Measurements from ENCODE around the gene SSTR4. TPM values are rescaled to one million over a fixed set of nuclear protein-coding genes. Genes with fewer than 3 reads are reported as not detected.
A peak's percentile ranks its signal among the peaks of the same experiment; 100 is the strongest.
"Not testable (repeated sequence)": the region's sequence is repeated elsewhere in the genome, so short reads cannot be mapped to it uniquely, and the experiment has no call there.

Gene SSTR4
- not detected in 2 replicates for total RNA-seq

- Histone ChIP-seq H3K27me3 (ENCODE audit: control insufficient read depth, insufficient read depth, low read length) (peaks cover 19% of the 10 kb centered on the region), H3K36me3 (ENCODE audit: control insufficient read depth, insufficient read depth, low read length) (no peaks in the 10 kb centered on the region), H3K4me3 (ENCODE audit: low read depth, low read length) (no peak within 1 kb of the TSS)
- TF ChIP-seq CTCF (IDR thresholded peaks at IDR 0.05; ENCODE audit: insufficient read depth, low read length, severe bottlenecking), result no peak
- no peak for DNase-seq (ENCODE audit: low read depth)
- no peak for FAIRE-seq
Measured at GRCh38 chr20:23034721-23035671, at the start of gene SSTR4. SSTR4 (plus strand) TSS chr20:23035312; CDS start chr20:23035484, 172 bp downstream.

- DNase-seq (ENCODE audit: low read depth), result no peak
- FAIRE-seq, result no peak
Measured at GRCh38 chr20:22986601-22987000, 48.5 kb upstream of the SSTR4 start.

GRCh38 chr20:22991424-22991823, 43.7 kb upstream of the SSTR4 start:
- H3K27me3 ChIP-seq (ENCODE audit: control insufficient read depth, insufficient read depth, low read length); DNase-seq (ENCODE audit: low read depth); H3K4me3 ChIP-seq (ENCODE audit: low read depth, low read length); FAIRE-seq; H3K36me3 ChIP-seq (ENCODE audit: control insufficient read depth, insufficient read depth, low read length): not testable (repeated sequence)

More at GRCh38 chr20:22986601-22987000, 48.5 kb upstream of the SSTR4 start:
- TF ChIP-seq CTCF (IDR thresholded peaks at IDR 0.05; ENCODE audit: insufficient read depth, low read length, severe bottlenecking), result no peak
- Histone ChIP-seq H3K27me3 (ENCODE audit: control insufficient read depth, insufficient read depth, low read length) (no peaks in the 10 kb centered on the region), H3K36me3 (ENCODE audit: control insufficient read depth, insufficient read depth, low read length) (no peaks in the 10 kb centered on the region), H3K4me3 (ENCODE audit: low read depth, low read length) (no peak overlapping the region)

GRCh38 chr20:22993823-22994222, 41.3 kb upstream of the SSTR4 start:
- DNase-seq (ENCODE audit: low read depth) (no peak), FAIRE-seq (no peak)
- no peak for TF ChIP-seq CTCF (IDR thresholded peaks at IDR 0.05; ENCODE audit: insufficient read depth, low read length, severe bottlenecking)
- Histone ChIP-seq H3K36me3 (ENCODE audit: control insufficient read depth, insufficient read depth, low read length) (no peaks in the 10 kb centered on the region), H3K27me3 (ENCODE audit: control insufficient read depth, insufficient read depth, low read length) (no peaks in the 10 kb centered on the region), H3K4me3 (ENCODE audit: low read depth, low read length) (no peak overlapping the region)

DNA sequence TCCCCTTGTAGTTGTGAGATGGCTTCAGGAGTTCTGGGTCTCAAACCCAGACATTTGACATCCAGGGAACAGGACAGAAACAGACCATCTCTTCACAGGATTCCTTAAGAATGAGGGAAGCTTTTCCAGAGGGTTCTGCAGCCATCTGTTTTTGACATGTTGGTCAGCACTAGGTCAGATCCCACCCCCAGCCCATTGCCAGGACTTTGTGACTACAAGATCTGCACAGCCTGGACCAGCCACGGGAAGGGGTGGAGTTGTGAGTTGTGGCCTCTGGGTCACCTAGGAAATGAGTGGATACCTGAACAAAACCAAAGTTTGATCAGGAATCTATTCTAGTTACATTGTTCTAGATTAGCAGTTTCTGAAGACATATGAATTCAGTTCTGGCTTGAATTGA, 39.2 kb upstream of the SSTR4 start:
- Histone ChIP-seq H3K4me3 (ENCODE audit: low read depth, low read length) (no peak overlapping the region), H3K27me3 (ENCODE audit: control insufficient read depth, insufficient read depth, low read length) (no peaks in the 10 kb centered on the region), H3K36me3 (ENCODE audit: control insufficient read depth, insufficient read depth, low read length) (no peaks in the 10 kb centered on the region)
- DNase-seq (ENCODE audit: low read depth) (no peak), FAIRE-seq (peak; percentile 23)
- no peak for TF ChIP-seq CTCF (IDR thresholded peaks at IDR 0.05; ENCODE audit: insufficient read depth, low read length, severe bottlenecking)

DNA sequence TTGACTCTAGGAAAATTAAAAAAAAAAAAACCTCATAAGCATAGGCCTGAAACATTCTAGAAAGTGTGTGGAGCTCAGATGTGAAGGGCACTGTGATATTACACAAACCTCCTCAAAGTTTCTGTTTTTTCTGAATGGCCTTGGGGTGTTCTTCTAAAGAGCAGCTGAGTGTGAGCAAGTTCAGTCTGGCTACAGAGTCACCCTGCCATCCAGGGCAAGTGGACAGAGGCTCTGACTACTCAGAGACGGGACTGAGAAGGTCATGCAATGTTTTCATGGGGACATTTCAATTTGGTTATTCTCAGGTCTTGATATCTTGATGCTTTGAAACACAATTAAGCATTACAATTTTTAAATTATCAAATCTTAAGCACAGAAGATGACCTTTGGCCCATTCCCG, 36.6 kb upstream of the SSTR4 start:
- DNase-seq (ENCODE audit: low read depth), result no peak
- H3K4me3 ChIP-seq (ENCODE audit: low read depth, low read length), result no peak overlapping the region
- H3K27me3 ChIP-seq (ENCODE audit: control insufficient read depth, insufficient read depth, low read length), result no peaks in the 10 kb centered on the region
- H3K36me3 ChIP-seq (ENCODE audit: control insufficient read depth, insufficient read depth, low read length), result no peaks in the 10 kb centered on the region
- no peak for TF ChIP-seq CTCF (IDR thresholded peaks at IDR 0.05; ENCODE audit: insufficient read depth, low read length, severe bottlenecking)
- FAIRE-seq, result no peak
